ENCODE data around the gene OGFRL1.

The OGFRL1 gene

DNA sequence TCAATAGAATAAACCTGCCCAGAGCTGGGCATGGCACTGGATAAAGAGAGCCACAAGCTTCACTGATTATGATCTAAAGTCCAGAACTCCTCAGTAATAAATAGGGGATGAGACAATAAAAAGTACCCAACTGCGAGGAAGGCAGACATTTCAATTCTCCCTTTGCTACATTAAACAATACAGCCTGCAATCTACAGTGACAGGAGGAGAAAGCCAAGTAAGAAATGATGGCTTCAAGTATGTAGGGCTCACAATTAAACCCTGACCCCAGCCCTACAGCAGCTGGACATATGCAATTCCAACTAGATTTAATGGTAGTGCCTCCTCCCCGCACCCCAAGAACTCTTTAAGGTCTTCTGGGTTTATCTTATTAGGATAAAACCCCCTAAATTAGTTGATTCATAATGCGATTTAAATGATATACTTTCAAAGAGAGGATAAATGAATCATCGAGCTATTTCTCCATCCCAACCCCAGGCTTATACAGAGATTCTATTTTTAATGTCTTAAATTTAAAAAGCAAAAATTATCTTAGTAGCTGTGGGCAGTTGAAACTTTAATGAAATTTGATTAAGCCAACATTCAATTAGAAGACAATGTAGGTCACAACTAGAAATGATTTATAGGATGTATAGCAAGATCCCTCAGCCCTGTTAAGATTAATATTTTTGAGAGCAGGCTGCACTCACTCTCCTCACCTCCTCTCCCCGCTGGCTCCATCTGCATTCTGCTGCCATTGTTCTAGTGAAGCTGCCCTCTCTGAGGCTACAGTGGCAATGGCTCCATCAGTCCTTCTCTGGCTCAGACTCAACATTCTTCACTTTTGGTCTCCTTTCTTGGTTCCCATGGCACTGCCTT, 57.1 kb downstream of the OGFRL1 start:
- no peaks in the 10 kb centered on the region for H4K20me1 ChIP-seq
- H3K4me2 ChIP-seq = no peak overlapping the region
- peaks cover 17% of the 10 kb centered on the region for H3K4me1 ChIP-seq
- H3K4me3 ChIP-seq = no peak overlapping the region
- no peaks in the 10 kb centered on the region for H3K9me3 ChIP-seq
- no peak for TF ChIP-seq Cebpa-rat (IDR thresholded peaks at IDR 0.05)
- no peak overlapping the region for H3K9ac ChIP-seq
- H3K36me3 ChIP-seq = no peaks in the 10 kb centered on the region
- H3K27ac ChIP-seq = no peak overlapping the region
- H3K27me3 ChIP-seq = no peaks in the 10 kb centered on the region

DNA sequence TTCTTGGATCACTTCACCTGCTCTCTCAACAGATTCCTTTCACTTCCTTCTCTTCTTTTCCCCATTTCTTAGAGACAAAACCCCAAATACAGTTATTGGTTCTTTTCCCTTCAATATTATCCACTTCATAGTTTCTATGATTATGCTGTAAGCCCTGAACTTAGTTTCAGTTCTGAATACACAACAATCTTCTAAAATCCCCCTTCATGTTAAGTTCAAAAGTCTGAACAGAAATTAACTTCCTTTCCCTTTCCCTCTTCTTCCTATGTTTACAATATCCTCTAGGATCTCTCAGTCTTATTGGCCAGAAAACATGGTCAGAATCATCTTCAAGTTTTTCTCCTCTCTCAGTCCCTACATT, 57.7 kb downstream of the OGFRL1 start:
- Histone ChIP-seq H3K9ac (no peak overlapping the region), H3K4me2 (no peak overlapping the region), H3K4me3 (no peak overlapping the region), H3K27me3 (no peaks in the 10 kb centered on the region), H4K20me1 (no peaks in the 10 kb centered on the region), H3K4me1 (peaks cover 17% of the 10 kb centered on the region), H3K36me3 (no peaks in the 10 kb centered on the region), H3K9me3 (no peaks in the 10 kb centered on the region), H3K27ac (no peak overlapping the region)
- no peak for TF ChIP-seq Cebpa-rat (IDR thresholded peaks at IDR 0.05)

DNA sequence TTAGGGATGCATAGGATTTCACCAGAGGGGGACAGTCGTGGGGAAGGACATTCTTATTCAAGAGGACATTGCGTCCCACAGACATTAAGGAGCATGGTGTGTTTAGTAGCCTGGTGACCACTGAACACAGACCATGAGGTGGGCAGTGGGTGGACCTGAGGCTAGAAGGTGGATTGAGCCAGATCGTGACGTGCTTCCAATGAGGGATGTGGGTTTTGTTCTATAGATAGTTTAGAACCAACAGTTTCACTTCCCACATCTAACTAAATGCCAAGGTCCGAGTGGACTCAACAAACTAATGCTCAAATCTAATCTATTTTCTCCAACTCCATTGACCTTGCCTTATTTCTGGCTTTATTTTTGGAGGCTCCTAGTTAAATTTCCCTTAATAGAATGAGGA, 58.5 kb downstream of the OGFRL1 start:
- Histone ChIP-seq H3K4me3 (no peak overlapping the region), H3K9me3 (no peaks in the 10 kb centered on the region), H3K27me3 (no peaks in the 10 kb centered on the region), H3K27ac (no peak overlapping the region; the same call in 1 of the 2 replicates), H3K36me3 (no peaks in the 10 kb centered on the region), H4K20me1 (no peaks in the 10 kb centered on the region), H3K4me2 (peak overlapping the region; percentile 38), H3K9ac (no peak overlapping the region), H3K4me1 (peaks cover 17% of the 10 kb centered on the region)
- no peak for TF ChIP-seq Cebpa-rat (IDR thresholded peaks at IDR 0.05)

DNA sequence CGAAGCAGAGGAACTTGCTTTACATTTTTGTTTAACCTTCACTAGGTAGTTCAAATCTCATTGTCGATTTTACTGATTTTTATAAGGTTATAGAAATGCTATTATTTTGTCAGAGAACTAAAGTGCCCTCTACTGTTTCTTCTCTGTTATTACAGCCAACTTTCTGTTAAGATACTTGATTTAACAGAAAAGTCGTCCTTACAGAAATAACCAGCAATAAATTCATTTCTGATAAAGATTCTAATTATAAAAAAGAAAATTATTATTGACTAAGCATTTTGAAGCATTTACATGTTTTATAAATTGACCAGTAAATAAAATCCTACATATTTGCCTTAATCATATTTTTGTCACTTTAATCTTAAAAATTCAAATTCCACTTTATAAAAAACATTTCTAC, 60.8 kb downstream of the OGFRL1 start:
- peaks cover 17% of the 10 kb centered on the region for H3K4me1 ChIP-seq
- no peak overlapping the region for H3K9ac ChIP-seq
- H3K27me3 ChIP-seq = no peaks in the 10 kb centered on the region
- H3K27ac ChIP-seq = no peak overlapping the region
- no peaks in the 10 kb centered on the region for H3K9me3 ChIP-seq
- no peak for TF ChIP-seq Cebpa-rat (IDR thresholded peaks at IDR 0.05)
- no peak overlapping the region for H3K4me3 ChIP-seq
- H3K36me3 ChIP-seq = no peaks in the 10 kb centered on the region
- no peak overlapping the region for H3K4me2 ChIP-seq
- H4K20me1 ChIP-seq = no peaks in the 10 kb centered on the region

DNA sequence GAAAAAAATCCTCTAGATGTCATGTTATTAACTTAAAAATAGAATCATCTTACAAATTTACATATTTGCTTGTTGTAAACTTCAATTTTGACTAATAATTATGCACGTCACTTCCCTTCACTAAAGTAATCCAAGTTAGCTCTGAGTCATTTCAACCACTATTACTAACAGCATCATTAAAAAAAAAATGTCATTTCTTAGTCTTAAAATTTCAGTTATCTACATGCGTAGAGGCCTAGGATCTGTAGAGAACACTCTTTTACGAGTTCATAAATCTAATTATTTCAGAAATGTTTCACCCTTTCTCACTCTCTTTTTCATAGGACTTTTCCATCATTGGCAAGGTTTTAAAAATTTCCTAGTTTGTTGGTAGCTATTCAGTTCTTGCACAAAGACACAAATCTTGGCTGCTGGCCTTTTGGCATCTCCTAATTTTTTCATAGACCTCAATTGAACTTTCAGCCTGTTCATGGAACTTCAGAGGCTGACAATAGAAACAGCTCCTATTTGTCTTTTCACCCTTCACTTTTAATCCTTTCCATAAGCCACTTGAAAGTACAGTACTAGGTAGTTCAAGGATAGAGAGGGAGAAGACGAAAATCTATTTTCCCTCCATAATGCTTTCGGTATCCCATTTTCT, 61.5 kb downstream of the OGFRL1 start:
- no peak overlapping the region for H3K4me3 ChIP-seq
- H3K27me3 ChIP-seq = no peaks in the 10 kb centered on the region
- no peak overlapping the region for H3K27ac ChIP-seq
- no peak overlapping the region for H3K4me2 ChIP-seq
- no peak for TF ChIP-seq Cebpa-rat (IDR thresholded peaks at IDR 0.05)
- no peak overlapping the region for H3K9ac ChIP-seq
- H4K20me1 ChIP-seq = no peaks in the 10 kb centered on the region
- no peaks in the 10 kb centered on the region for H3K36me3 ChIP-seq
- H3K9me3 ChIP-seq = no peaks in the 10 kb centered on the region
- H3K4me1 ChIP-seq = peaks cover 17% of the 10 kb centered on the region

DNA sequence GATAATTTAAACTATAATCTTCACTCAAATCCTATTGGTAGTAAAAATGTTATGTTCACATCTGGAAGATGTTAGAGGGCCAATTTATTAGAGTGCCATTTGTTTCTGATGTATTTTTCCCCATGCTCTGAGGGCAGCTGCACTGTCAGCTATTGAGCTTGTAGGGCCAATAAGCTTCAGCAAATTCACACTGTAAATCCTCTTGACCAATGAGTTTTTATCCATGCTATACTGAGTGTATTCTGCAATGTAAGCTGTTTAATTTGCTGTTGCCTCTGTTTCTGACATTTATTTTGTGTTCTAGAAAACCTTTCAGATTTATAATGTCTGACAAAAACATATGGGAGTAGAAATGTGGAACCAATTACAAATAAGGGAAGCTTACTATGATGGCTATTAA, 62.6 kb downstream of the OGFRL1 start:
- Histone ChIP-seq H3K27me3 (no peaks in the 10 kb centered on the region), H3K4me2 (no peak overlapping the region), H3K4me1 (peaks cover 17% of the 10 kb centered on the region), H3K9ac (no peak overlapping the region), H3K4me3 (no peak overlapping the region), H3K36me3 (no peaks in the 10 kb centered on the region), H3K9me3 (peaks cover 9% of the 10 kb centered on the region; the same call in 1 of the 2 replicates), H4K20me1 (no peaks in the 10 kb centered on the region), H3K27ac (no peak overlapping the region)
- no peak for TF ChIP-seq Cebpa-rat (IDR thresholded peaks at IDR 0.05)
